A673 (cell line): ENCODE measurements around the gene RNF31. TPM values are rescaled to one million over a fixed set of nuclear protein-coding genes. Genes with fewer than 3 reads are reported as not detected.

Source experiments
- BruUV-seq: library from RNA; stranded (reverse); fragments of 400-500 nt; replicated peaks from 2 replicates; lab custom pipeline; 2021; lab: Mats Ljungman, UMichigan
- CTCF ChIA-PET: fragments of 300-600 bp; sonication (Branson Sonifier 250); formaldehyde crosslinking; loops from one replicate; lab custom pipeline; 2022; ENCODE audit warnings: antibody characterized with exemption; lab: Charles Lee
- POLR2A ChIA-PET: fragments of 300-600 bp; sonication (Branson Sonifier 250); formaldehyde crosslinking; loops from one replicate; lab custom pipeline; 2022; ENCODE audit warnings: antibody characterized with exemption; ENCODE audit not compliant: low non-redundant PET; lab: Charles Lee
- DNase-seq: peaks from one replicate; pipeline ENCODE4 v3.0.0-alpha.2; 2015; ENCODE audit warnings: low spot score
- H3K27ac ChIP-seq: fragments of 200-600 bp; sonication (generic); 2 replicates; pipeline ENCODE4 v1.5.1; 2016; ENCODE audit warnings: mixed run types, low read depth, mild to moderate bottlenecking, mixed read lengths, antibody characterized with exemption, low read length; ENCODE audit not compliant: poor library complexity, severe bottlenecking
- H3K27me3 ChIP-seq: fragments of 200-600 bp; sonication (generic); replicated peaks from 2 replicates; pipeline ENCODE4 v1.6.1; 2017; ENCODE audit warnings: mixed run types, low read depth, mild to moderate bottlenecking, mixed read lengths, antibody characterized with exemption, low read length; ENCODE audit not compliant: insufficient read depth, poor library complexity
- H3K36me3 ChIP-seq: fragments of 200-600 bp; sonication (generic); 2 replicates; pipeline ENCODE4 v1.6.1; 2016; ENCODE audit warnings: mixed run types, mild to moderate bottlenecking, mixed read lengths, antibody characterized with exemption, low read length; ENCODE audit not compliant: insufficient read depth, poor library complexity, severe bottlenecking
- H3K4me1 ChIP-seq: fragments of 200-600 bp; sonication (generic); 2 replicates; pipeline ENCODE4 v1.6.1; 2017; ENCODE audit warnings: mixed run types, mild to moderate bottlenecking, mixed read lengths, antibody characterized with exemption, low read length; ENCODE audit not compliant: insufficient read depth, poor library complexity, severe bottlenecking
- H3K4me3 ChIP-seq: fragments of 200-600 bp; sonication (generic); 2 replicates; pipeline ENCODE4 v1.5.1; 2016; ENCODE audit warnings: low read depth, mixed run types, mild to moderate bottlenecking, mixed read lengths, low read length; ENCODE audit not compliant: poor library complexity, severe bottlenecking
- H3K9me3 ChIP-seq: fragments of 200-600 bp; sonication (generic); 2 replicates; pipeline ENCODE4 v1.6.1; 2016; ENCODE audit warnings: mixed run types, low read depth, mild to moderate bottlenecking, mixed read lengths, antibody characterized with exemption, low read length; ENCODE audit not compliant: poor library complexity, severe bottlenecking
- EZH2 ChIP-seq: fragments of 200-600 bp; sonication (generic); IDR thresholded peaks from 2 replicates; pipeline ENCODE4 v1.6.1; 2017; ENCODE audit warnings: borderline replicate concordance, low read depth, mild to moderate bottlenecking, mixed read lengths, antibody characterized with exemption, low read length; ENCODE audit not compliant: poor library complexity, severe bottlenecking
- intact Hi-C: fragments of 100-400 bp; cut with micrococcal nuclease; formaldehyde crosslinking; loops from one replicate; pipeline ENCODE4 v1.10.0; 2022; ENCODE audit not compliant: unreplicated experiment
- total RNA-seq: library from RNA; stranded (reverse); gene quantifications from 2 replicates; pipeline ENCODE4 v1.2.3, GENCODE V29; 2021
- TF ChIP-seq, protein P1 (sequence below): fragments of 300-800, 200-600 bp; sonication (generic); conservative IDR thresholded peaks from 2 replicates; pipeline ENCODE4 v1.5.1; 2017; ENCODE audit warnings: low read depth, mild to moderate bottlenecking, antibody characterized with exemption, low read length, moderate library complexity, mixed read lengths

Gene RNF31
- total RNA-seq, 1 experiment from 2014 or later: 62.1 TPM

DNA sequence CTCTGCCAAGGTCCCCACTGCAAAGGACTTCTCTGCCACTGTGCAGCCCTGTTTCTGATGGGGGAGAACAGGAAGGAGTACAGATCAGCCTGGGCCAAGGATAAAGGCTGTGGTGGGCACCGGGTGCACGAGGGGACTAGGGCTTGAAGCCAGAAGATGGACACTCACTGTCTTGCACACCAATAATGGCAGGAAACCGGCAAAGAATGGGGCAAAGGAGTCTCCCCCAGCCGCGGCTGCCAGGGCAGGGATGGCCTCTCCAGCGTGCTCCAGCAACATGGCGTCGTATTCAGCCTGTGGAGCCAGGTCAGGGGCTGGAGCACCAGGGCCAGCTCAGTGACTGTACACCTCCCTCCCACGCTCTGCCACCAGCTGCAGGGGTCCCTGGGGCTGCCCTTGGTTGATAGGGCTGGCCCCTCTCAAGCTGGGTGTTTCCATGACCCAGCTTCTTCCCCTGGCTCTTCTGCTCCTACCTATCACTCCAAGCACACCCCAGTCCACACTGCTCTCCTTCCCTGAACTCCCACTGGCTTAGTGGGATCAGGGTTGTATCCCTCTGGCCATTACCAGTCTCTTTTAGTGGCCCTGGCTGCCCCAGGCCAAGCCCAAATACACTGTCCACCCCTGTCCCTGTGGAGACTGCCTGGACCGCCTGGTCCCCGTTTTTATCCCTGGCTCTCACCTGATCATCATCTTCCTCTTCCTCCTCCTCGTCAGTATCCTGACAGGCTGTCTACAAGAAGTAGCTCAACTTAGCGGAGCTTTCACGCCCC lies 35.0 kb downstream of the RNF31 start:
- Histone ChIP-seq H3K27ac (no peak overlapping the region), H3K4me3 (no peak overlapping the region), H3K27me3 (no peaks in the 10 kb centered on the region), H3K4me1 (no peaks in the 10 kb centered on the region), H3K36me3 (peaks cover 71% of the 10 kb centered on the region), H3K9me3 (no peaks in the 10 kb centered on the region)
- POLR2A ChIA-PET: no interaction called here
- intact Hi-C loops: no loop called here
- TF ChIP-seq, protein P1, sequence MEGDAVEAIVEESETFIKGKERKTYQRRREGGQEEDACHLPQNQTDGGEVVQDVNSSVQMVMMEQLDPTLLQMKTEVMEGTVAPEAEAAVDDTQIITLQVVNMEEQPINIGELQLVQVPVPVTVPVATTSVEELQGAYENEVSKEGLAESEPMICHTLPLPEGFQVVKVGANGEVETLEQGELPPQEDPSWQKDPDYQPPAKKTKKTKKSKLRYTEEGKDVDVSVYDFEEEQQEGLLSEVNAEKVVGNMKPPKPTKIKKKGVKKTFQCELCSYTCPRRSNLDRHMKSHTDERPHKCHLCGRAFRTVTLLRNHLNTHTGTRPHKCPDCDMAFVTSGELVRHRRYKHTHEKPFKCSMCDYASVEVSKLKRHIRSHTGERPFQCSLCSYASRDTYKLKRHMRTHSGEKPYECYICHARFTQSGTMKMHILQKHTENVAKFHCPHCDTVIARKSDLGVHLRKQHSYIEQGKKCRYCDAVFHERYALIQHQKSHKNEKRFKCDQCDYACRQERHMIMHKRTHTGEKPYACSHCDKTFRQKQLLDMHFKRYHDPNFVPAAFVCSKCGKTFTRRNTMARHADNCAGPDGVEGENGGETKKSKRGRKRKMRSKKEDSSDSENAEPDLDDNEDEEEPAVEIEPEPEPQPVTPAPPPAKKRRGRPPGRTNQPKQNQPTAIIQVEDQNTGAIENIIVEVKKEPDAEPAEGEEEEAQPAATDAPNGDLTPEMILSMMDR: no peak
- TF ChIP-seq EZH2: no peak
- DNase-seq: no peak
- no TSS peak for BruUV-seq
- CTCF ChIA-PET: interaction anchor here (1.3 kb wide), 1 partner anchor 21 kb away, joined by 4 read pairs; the partner anchor contains the start of gene IRF9

DNA sequence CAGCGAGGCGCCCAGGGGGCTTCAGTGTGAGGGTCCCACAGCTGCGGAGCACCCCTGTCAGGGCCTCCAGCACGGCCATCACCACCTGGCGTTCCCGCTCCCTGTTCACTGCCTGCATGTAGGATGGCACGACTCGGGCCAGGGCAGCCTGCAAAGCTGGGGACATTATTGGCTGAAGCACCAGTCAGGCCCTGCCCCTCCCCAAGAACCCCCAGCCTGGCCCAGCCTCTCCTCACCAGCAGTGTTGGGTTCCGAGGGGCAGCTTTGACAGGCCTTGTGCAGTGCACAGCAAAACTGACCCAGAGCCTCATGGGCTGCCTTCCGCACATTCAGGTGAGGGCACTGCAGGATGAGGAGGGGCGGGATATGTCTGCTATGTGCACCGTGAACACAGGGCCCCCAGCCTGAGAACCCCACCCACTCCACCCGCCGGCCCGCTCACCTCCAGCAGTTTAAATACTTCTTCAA lies 35.8 kb downstream of the RNF31 start:
- H3K27ac ChIP-seq: no peak overlapping the region
- ChIA-PET CTCF (no interaction called here), POLR2A (no interaction called here)
- H3K27me3 ChIP-seq: no peaks in the 10 kb centered on the region
- TF ChIP-seq, protein P1: no peak
- no peak for TF ChIP-seq EZH2
- H3K36me3 ChIP-seq: peaks cover 71% of the 10 kb centered on the region
- no peak for DNase-seq
- no TSS peak for BruUV-seq
- no peaks in the 10 kb centered on the region for H3K9me3 ChIP-seq
- H3K4me1 ChIP-seq: peaks cover 5% of the 10 kb centered on the region
- intact Hi-C loops: no loop called here
- no peak overlapping the region for H3K4me3 ChIP-seq

DNA sequence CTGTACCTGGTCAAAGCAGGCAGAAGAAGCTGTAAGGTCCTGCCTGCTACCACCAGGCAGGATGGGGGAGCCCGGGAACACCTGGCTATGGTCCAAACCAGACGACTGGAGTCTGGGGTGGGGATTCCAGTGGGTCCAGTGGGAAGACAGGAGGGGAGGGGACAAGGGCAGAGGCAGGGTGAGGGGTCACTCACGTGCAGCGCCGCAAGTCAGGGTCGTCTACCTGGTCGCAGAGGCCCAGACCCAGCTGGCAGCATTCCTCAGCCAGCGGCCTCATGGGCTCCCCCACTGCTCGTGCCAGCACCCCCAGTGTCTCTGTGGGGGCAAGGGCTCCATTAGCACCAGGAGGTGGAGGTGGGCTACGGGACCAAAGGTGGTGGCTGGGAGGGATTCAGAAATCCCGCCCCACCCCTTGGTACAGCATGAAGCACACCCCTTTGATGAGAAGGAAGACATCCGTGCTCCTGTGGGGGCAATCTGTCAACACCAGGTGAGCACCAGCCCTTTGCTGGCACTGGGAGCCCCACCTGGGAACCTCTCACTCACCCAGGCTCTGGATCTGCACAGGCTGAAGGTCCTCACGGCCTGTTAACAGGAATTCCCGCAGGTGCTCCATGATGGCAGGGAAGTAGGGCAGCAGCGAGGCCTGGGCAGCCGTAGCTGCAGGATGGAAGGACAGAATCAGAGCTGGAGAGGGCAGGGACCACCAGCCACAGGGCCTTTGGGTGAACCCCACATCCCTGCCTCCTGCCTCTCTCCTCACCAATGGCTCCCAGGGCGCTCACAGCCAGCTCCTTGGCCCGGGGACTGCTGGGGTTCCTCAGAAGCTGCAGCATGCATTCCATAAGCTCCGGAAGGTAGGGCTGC lies 37.0 kb downstream of the RNF31 start:
- TF ChIP-seq, protein P1: no peak
- no peak for TF ChIP-seq EZH2

More for the DNA sequence above, 37.0 kb downstream of the RNF31 start:
- intact Hi-C loops: no loop called here
- no peaks in the 10 kb centered on the region for H3K27me3 ChIP-seq
- DNase-seq: no peak
- BruUV-seq: no TSS peak
- peaks cover 62% of the 10 kb centered on the region for H3K36me3 ChIP-seq
- no peak overlapping the region for H3K4me3 ChIP-seq
- no peaks in the 10 kb centered on the region for H3K9me3 ChIP-seq
- peaks cover 9% of the 10 kb centered on the region for H3K4me1 ChIP-seq
- no peak overlapping the region for H3K27ac ChIP-seq
- ChIA-PET POLR2A (no interaction called here), CTCF (no interaction called here)
